Endothelial cell of umbilical vein (primary cell): ENCODE data around the gene TGFA. TPM values are rescaled to one million over a fixed set of nuclear protein-coding genes. Genes with fewer than 3 reads are reported as not detected.

Source experiments
- BruUV-seq: library from RNA; stranded (reverse); fragments of 400-500 nt; replicated peaks from 2 replicates; lab custom pipeline; 2021; lab: Mats Ljungman, UMichigan
- CTCF ChIA-PET: fragments of 300-600, 350-600 bp; sonication (Branson Sonifier 250); formaldehyde crosslinking; loops from one replicate; lab custom pipeline; 2021; ENCODE audit warnings: antibody characterized with exemption, inconsistent platforms; lab: Charles Lee
- POLR2A ChIA-PET: fragments of 300-600, 350-600 bp; sonication (Branson Sonifier 250); formaldehyde crosslinking; loops from one replicate; lab custom pipeline; 2021; ENCODE audit warnings: antibody characterized with exemption, inconsistent platforms; lab: Charles Lee
- DNase-seq: peaks from one replicate; pipeline ENCODE4 v3.0.0-alpha.2; 2011; ENCODE audit warnings: low read depth, low spot score
- FAIRE-seq: peaks from 2 replicates; lab custom pipeline; 2011; peaks lifted over from hg19 to GRCh38; lab: Jason Lieb, UNC
- H2AFZ ChIP-seq: 2 replicates; pipeline ENCODE4 v1.6.0; 2012; ENCODE audit warnings: low read depth, low read length, control low read depth, inconsistent platforms
- H3K27ac ChIP-seq: 2 replicates; pipeline ENCODE4 v1.5.1; 2011; ENCODE audit warnings: low read depth, mild to moderate bottlenecking, control low read depth, low read length, moderate library complexity; ENCODE audit not compliant: insufficient read depth
- H3K27me3 ChIP-seq, 2 experiments: 2 replicates each; pipeline versions ENCODE4 v1.6.0 to v1.6.1; 2011; ENCODE audit warnings: low read length in 2 of 2, mixed read lengths in 1 of 2; ENCODE audit not compliant: control insufficient read depth in 2 of 2, insufficient read depth in 2 of 2
- H3K36me3 ChIP-seq, 2 experiments: 2 replicates in 1 of 2; 3 replicates in 1 of 2; pipeline ENCODE4 v1.5.1; 2011; ENCODE audit warnings: low read length in 2 of 2, mild to moderate bottlenecking in 1 of 2, moderate library complexity in 1 of 2; ENCODE audit not compliant: control insufficient read depth in 2 of 2, insufficient read depth in 2 of 2; ENCODE audit errors: extremely low read depth in 1 of 2
- H3K4me1 ChIP-seq: 3 replicates; pipeline ENCODE4 v1.5.1; 2011; ENCODE audit warnings: mild to moderate bottlenecking, low read length; ENCODE audit not compliant: control insufficient read depth, insufficient read depth; ENCODE audit errors: extremely low read depth
- H3K4me2 ChIP-seq: 2 replicates; pipeline ENCODE4 v1.6.1; 2011; ENCODE audit warnings: low read length, control low read depth, mixed read lengths; ENCODE audit not compliant: insufficient read depth
- H3K4me3 ChIP-seq, 3 experiments: fragments of 200-600 bp in 1 of 3; sonication (generic), shearing (Covaris generic) in 1 of 3; replicated peaks in 1 of 3; 2 replicates each; pipeline ENCODE4 v1.5.1; 2011 to 2016; ENCODE audit warnings: control low read depth in 3 of 3, low read length in 3 of 3, mild to moderate bottlenecking in 2 of 3, inconsistent platforms in 1 of 3, low read depth in 1 of 3, moderate library complexity in 1 of 3; ENCODE audit not compliant: insufficient read depth in 1 of 3
- H3K79me2 ChIP-seq: 2 replicates; pipeline ENCODE4 v1.6.0; 2012; ENCODE audit warnings: low read length, inconsistent platforms; ENCODE audit not compliant: control insufficient read depth, insufficient read depth
- H3K9ac ChIP-seq: replicated peaks from 2 replicates; pipeline ENCODE3; 2011; ENCODE audit warnings: low read length, control low read depth; ENCODE audit not compliant: insufficient read depth; ENCODE audit errors: extremely low read depth
- H3K9me1 ChIP-seq: replicated peaks from 3 replicates; pipeline ENCODE4 v1.6.0; 2011; ENCODE audit warnings: mild to moderate bottlenecking, low read length; ENCODE audit not compliant: control insufficient read depth, insufficient read depth; ENCODE audit errors: extremely low read depth
- H3K9me3 ChIP-seq: replicated peaks from 2 replicates; pipeline ENCODE4 v1.5.1; 2012; ENCODE audit warnings: low read length, inconsistent platforms; ENCODE audit not compliant: control insufficient read depth, insufficient read depth
- H4K20me1 ChIP-seq: replicated peaks from 2 replicates; pipeline ENCODE3; 2011; ENCODE audit warnings: mild to moderate bottlenecking, low read length; ENCODE audit not compliant: control insufficient read depth, insufficient read depth; ENCODE audit errors: extremely low read depth
- EZH2 ChIP-seq: IDR thresholded peaks from 2 replicates; pipeline ENCODE4 v1.6.1; 2012; ENCODE audit warnings: borderline replicate concordance, low read depth, mild to moderate bottlenecking, moderate library complexity, low read length, inconsistent platforms; ENCODE audit not compliant: severe bottlenecking
- FOS ChIP-seq: IDR thresholded peaks from 2 replicates; pipeline ENCODE4 v1.6.1; 2011; ENCODE audit warnings: mild to moderate bottlenecking, low read length, moderate library complexity, borderline replicate concordance; ENCODE audit not compliant: insufficient read depth
- GATA2 ChIP-seq: IDR thresholded peaks from 2 replicates; pipeline ENCODE4 v1.7.0; 2011; ENCODE audit warnings: low read depth, mild to moderate bottlenecking, moderate library complexity, mixed read lengths, low read length; ENCODE audit not compliant: insufficient read length, insufficient read depth
- JUN ChIP-seq: IDR thresholded peaks from 2 replicates; pipeline ENCODE4 v1.6.1; 2011; ENCODE audit warnings: borderline replicate concordance, low read depth; ENCODE audit not compliant: insufficient read length, insufficient read depth
- MYC ChIP-seq: IDR thresholded peaks from one replicate; pipeline ENCODE4 v1.6.1; 2011; ENCODE audit warnings: mild to moderate bottlenecking, low read depth, low read length
- POLR2A ChIP-seq: IDR thresholded peaks from 2 replicates; pipeline ENCODE4 v1.6.1; 2012; ENCODE audit warnings: low read depth, mild to moderate bottlenecking, control low read depth, low read length
- POLR2AphosphoS5 ChIP-seq: IDR thresholded peaks from 2 replicates; pipeline ENCODE4 v1.6.1; 2012; ENCODE audit warnings: low read depth, mild to moderate bottlenecking, control low read depth, low read length, moderate library complexity; ENCODE audit not compliant: insufficient read depth
- dilution Hi-C: fragments of 300-500 bp; cut with MboI; formaldehyde crosslinking; loops from one replicate; pipeline ENCODE4 v1.15.0; 2019; ENCODE audit warnings: low sequenced_read_pairs; ENCODE audit not compliant: extremely low pct_ligation_motif_present
- intact Hi-C: fragments of 100-400 bp; cut with micrococcal nuclease; formaldehyde crosslinking; loops from one replicate; pipeline ENCODE4 v1.10.0; 2022
- polyA plus RNA-seq, 4 experiments: library from polyadenylated mRNA; depleted of rRNA in 3 of 4; stranded (reverse) in 3 of 4; unstranded in 1 of 4; fragments of >200 nt; gene quantifications; 2 replicates each; pipeline versions ENCODE4 v1.2.1 to v1.2.3, GENCODE V29; 2011 to 2012; ENCODE audit warnings: missing spikeins in 1 of 4
- total RNA-seq: library from RNA; stranded (reverse); gene quantifications from 2 replicates; pipeline ENCODE4 v1.2.3, GENCODE V29; 2021
- TF ChIP-seq, protein P1 (sequence below), 2 donors: IDR thresholded peaks; 1 replicate in 1 of 2; 2 replicates in 1 of 2; pipeline ENCODE4 v1.5.1; 2011; ENCODE audit warnings: low read length in 2 of 2, mild to moderate bottlenecking in 2 of 2, moderate library complexity in 2 of 2, control low read depth in 1 of 2, inconsistent platforms in 1 of 2, low read depth in 1 of 2; ENCODE audit not compliant: insufficient read depth in 1 of 2; ENCODE audit errors: extremely low read depth in 1 of 2
- TF ChIP-seq, protein P2 (sequence below): IDR thresholded peaks from 2 replicates; pipeline ENCODE4 v1.6.1; 2011; ENCODE audit not compliant: insufficient read depth, insufficient read length

Gene TGFA
- total and polyA plus RNA-seq, 2 donors (not counting 3 experiments of a cell fraction or from before 2014, with no cell fraction given): 0.22 to 0.32 TPM

DNA sequence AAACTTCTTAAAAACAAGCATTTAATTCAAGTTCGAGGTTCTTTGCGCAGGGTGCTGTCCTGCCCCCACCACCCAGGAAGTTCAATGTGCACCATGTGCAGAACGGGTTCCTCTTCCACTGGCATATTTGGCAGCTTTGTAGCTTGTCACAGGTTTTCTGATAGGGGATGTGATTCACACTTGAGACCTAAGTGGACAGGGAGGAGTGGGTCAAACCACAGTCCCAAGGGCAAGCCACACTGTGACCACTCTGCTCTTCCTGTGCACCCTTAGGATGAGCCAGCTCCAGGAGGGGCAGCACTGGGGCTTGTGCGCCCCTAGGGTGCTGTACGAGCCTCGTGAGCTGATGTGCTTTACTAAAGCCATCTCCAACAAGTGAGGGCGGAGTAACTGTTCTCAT, 82.5 kb downstream of the TGFA start:
- FAIRE-seq: no peak

More for the DNA sequence above, 82.5 kb downstream of the TGFA start:
- Histone ChIP-seq H3K36me3 (no peaks in the 10 kb centered on the region), H3K9ac (no peak overlapping the region), H3K4me1 (no peaks in the 10 kb centered on the region), H2AFZ (no peak overlapping the region), H4K20me1 (no peaks in the 10 kb centered on the region), H3K79me2 (no peaks in the 10 kb centered on the region), H3K9me3 (no peaks in the 10 kb centered on the region), H3K27ac (no peak overlapping the region), H3K27me3 (peaks cover 12 to 18% of the 10 kb centered on the region in 2 experiments), H3K4me3 (no peak overlapping the region), H3K9me1 (no peaks in the 10 kb centered on the region), H3K4me2 (no peak overlapping the region)
- dilution Hi-C loops: no loop called here
- TF ChIP-seq FOS: no peak
- no peak for TF ChIP-seq MYC
- TF ChIP-seq JUN: no peak
- no peak for TF ChIP-seq POLR2A
- TF ChIP-seq GATA2: no peak
- TF ChIP-seq, protein P1, sequence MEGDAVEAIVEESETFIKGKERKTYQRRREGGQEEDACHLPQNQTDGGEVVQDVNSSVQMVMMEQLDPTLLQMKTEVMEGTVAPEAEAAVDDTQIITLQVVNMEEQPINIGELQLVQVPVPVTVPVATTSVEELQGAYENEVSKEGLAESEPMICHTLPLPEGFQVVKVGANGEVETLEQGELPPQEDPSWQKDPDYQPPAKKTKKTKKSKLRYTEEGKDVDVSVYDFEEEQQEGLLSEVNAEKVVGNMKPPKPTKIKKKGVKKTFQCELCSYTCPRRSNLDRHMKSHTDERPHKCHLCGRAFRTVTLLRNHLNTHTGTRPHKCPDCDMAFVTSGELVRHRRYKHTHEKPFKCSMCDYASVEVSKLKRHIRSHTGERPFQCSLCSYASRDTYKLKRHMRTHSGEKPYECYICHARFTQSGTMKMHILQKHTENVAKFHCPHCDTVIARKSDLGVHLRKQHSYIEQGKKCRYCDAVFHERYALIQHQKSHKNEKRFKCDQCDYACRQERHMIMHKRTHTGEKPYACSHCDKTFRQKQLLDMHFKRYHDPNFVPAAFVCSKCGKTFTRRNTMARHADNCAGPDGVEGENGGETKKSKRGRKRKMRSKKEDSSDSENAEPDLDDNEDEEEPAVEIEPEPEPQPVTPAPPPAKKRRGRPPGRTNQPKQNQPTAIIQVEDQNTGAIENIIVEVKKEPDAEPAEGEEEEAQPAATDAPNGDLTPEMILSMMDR (IDR thresholded peaks at IDR 0.05; ENCODE audit: extremely low read depth in 1 of 2, insufficient read depth in 1 of 2, low read depth in 1 of 2, low read length in 2 of 2): no peak
- TF ChIP-seq EZH2: no peak
- TF ChIP-seq POLR2AphosphoS5: no peak
- TF ChIP-seq, protein P2, sequence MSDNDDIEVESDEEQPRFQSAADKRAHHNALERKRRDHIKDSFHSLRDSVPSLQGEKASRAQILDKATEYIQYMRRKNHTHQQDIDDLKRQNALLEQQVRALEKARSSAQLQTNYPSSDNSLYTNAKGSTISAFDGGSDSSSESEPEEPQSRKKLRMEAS: no peak
- ChIA-PET CTCF (no interaction called here), POLR2A (no interaction called here)
- intact Hi-C loops: no loop called here
- no TSS peak for BruUV-seq
- DNase-seq: no peak
